Lower lobe of right lung (tissue), 2 donors: ENCODE data around the gene SLC18A2. TPM values are rescaled to one million over a fixed set of nuclear protein-coding genes. Genes with fewer than 3 reads are reported as not detected.

Experiments used
- ATAC-seq, 2 donors: fragments of 200-7000 bp; cut with Tn5 transposase; one replicate each; pipeline ENCODE4 v1.9.1; 2020 to 2022; ENCODE audit warnings: mild to moderate bottlenecking in 2 of 2, moderate library complexity in 2 of 2
- DNase-seq: peaks from one replicate; pipeline ENCODE4 v3.0.0-alpha.2; 2020
- H3K27ac ChIP-seq: fragments of 200-600 bp; one replicate; pipeline ENCODE4 v1.8.0; 2022
- H3K27me3 ChIP-seq: fragments of 200-600 bp; one replicate; pipeline ENCODE4 v1.8.0; 2022; ENCODE audit warnings: low read depth
- H3K36me3 ChIP-seq: fragments of 200-600 bp; one replicate; pipeline ENCODE4 v1.8.0; 2022; ENCODE audit warnings: mild to moderate bottlenecking
- H3K4me1 ChIP-seq: fragments of 200-600 bp; one replicate; pipeline ENCODE4 v1.8.0; 2022
- H3K4me3 ChIP-seq: fragments of 200-600 bp; one replicate; pipeline ENCODE4 v1.8.0; 2022; ENCODE audit warnings: mild to moderate bottlenecking
- H3K9me3 ChIP-seq: fragments of 200-600 bp; one replicate; pipeline ENCODE4 v1.8.0; 2022
- CTCF ChIP-seq: fragments of 200-600 bp; IDR thresholded peaks from one replicate; pipeline ENCODE4 v1.8.0; 2022; ENCODE audit warnings: antibody characterized with exemption, mild to moderate bottlenecking
- intact Hi-C: fragments of 100-400 bp; cut with DNase I; formaldehyde crosslinking; loops from one replicate; pipeline ENCODE4 v1.11.0; 2022
- total RNA-seq: library from RNA; stranded (reverse); fragmentation: NEBNext Ultra II Directional; extraction: Animal tissue kit (Norgen Biotek cat#: 25700); gene quantifications from one replicate; pipeline ENCODE4 v1.2.1, GENCODE V29; 2021
- donor health status: DM: no; HTN: yes; CAD: no; lungs with severe emphysema.

The SLC18A2 gene
- total RNA-seq, 1 donor from 2014 or later: 6.3 TPM

DNA sequence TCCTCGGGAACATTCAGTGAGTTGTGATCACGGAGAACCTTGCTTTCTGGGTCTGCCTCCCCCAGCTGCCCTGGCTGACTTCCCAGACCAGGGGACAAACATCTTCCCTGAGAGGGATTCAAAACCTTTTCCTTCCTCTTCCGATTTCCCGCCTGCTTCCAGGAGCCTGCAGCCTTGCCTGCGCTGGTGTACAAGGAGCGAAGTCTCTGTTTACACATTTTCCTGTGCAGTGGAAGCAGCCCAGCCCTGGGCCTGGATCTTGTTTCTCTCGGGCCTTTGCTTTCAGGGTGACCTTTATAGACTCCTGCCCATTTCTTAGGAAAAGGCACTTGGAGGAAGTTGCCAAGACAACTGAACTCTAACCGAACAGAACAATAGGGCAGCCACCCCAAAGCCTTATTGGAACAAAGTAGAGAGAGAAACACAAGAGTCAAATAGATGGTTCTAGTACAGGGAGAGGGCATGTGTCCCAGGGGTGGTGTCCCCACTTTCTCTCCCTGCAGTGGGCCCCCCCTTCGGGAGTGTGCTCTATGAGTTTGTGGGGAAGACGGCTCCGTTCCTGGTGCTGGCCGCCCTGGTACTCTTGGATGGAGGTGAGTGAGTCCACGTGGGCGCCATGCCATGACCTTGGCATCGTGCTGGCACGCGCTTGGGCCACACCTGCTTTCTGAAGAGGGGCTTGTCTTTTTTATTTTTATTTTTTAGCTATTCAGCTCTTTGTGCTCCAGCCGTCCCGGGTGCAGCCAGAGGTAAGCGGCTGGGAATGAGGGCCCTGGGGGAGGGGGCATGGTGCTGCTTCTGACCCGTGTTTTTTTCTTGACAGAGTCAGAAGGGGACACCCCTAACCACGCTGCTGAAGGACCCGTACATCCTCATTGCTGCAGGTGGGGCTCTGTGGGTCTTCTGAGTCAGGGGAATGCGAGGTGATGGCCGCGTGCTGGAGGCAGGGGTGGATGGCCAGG, 14.1 kb downstream of the SLC18A2 start:
- no peak for ATAC-seq
- Histone ChIP-seq H3K36me3 (no peaks in the 10 kb centered on the region), H3K9me3 (no peaks in the 10 kb centered on the region), H3K27ac (no peak overlapping the region), H3K4me1 (no peaks in the 10 kb centered on the region), H3K27me3 (peaks cover 10% of the 10 kb centered on the region), H3K4me3 (no peak overlapping the region)
- intact Hi-C loops: no loop called here
- no peak for DNase-seq
- TF ChIP-seq CTCF: no peak

- ATAC-seq: no peak
- H3K4me1 ChIP-seq: no peaks in the 10 kb centered on the region
- DNase-seq: no peak
Observed at GRCh38 chr10:117255835-117256460, 15.0 kb downstream of the SLC18A2 start.

GRCh38 chr10:117256910-117257309, 16.0 kb downstream of the SLC18A2 start:
- H3K4me1 ChIP-seq: no peaks in the 10 kb centered on the region
- intact Hi-C loops: no loop called here
- no peak overlapping the region for H3K4me3 ChIP-seq
- no peak for ATAC-seq
- no peak for TF ChIP-seq CTCF
- H3K27ac ChIP-seq: no peak overlapping the region
- DNase-seq: no peak
- peaks cover 28% of the 10 kb centered on the region for H3K27me3 ChIP-seq
- H3K36me3 ChIP-seq: no peaks in the 10 kb centered on the region
- no peaks in the 10 kb centered on the region for H3K9me3 ChIP-seq

More at GRCh38 chr10:117255835-117256460, 15.0 kb downstream of the SLC18A2 start:
- no peak overlapping the region for H3K27ac ChIP-seq
- TF ChIP-seq CTCF: no peak
- no peaks in the 10 kb centered on the region for H3K9me3 ChIP-seq
- no peak overlapping the region for H3K4me3 ChIP-seq
- intact Hi-C loops: no loop called here
- no peaks in the 10 kb centered on the region for H3K36me3 ChIP-seq
- H3K27me3 ChIP-seq: peaks cover 19% of the 10 kb centered on the region

DNA sequence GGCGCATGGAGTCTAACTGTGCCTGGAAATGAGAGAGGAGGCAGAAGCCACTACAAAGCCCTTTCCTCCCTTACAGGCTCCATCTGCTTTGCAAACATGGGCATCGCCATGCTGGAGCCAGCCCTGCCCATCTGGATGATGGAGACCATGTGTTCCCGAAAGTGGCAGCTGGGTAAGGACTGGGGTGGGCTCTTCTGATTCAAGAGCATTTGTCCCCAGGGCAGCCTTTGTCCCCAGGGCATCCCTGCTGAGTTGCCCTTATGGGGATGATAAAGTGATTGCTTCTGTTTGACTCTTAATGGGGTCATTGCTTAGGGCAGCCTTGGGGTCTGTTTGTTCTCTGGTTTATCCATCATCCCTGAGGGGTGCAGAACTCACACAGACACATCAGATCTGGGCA, 16.8 kb downstream of the SLC18A2 start:
- ATAC-seq: no peak
- no peaks in the 10 kb centered on the region for H3K4me1 ChIP-seq

GRCh38 chr10:117259279-117259678, 18.4 kb downstream of the SLC18A2 start:
- intact Hi-C loops: no loop called here
- Histone ChIP-seq H3K27ac (no peak overlapping the region), H3K4me3 (no peak overlapping the region), H3K4me1 (no peaks in the 10 kb centered on the region), H3K27me3 (peaks cover 39% of the 10 kb centered on the region), H3K9me3 (no peaks in the 10 kb centered on the region), H3K36me3 (no peaks in the 10 kb centered on the region)
- no peak for ATAC-seq
- DNase-seq: no peak
- no peak for TF ChIP-seq CTCF

More for the DNA sequence above, 16.8 kb downstream of the SLC18A2 start:
- intact Hi-C loops: no loop called here
- no peak for TF ChIP-seq CTCF
- no peak for DNase-seq
- Histone ChIP-seq H3K4me3 (no peak overlapping the region), H3K27ac (no peak overlapping the region), H3K9me3 (no peaks in the 10 kb centered on the region), H3K36me3 (no peaks in the 10 kb centered on the region), H3K27me3 (peaks cover 33% of the 10 kb centered on the region)
